RCC 7860 (cell line): ENCODE data around the gene DBET.
"Not testable (repeated sequence)": the region's sequence is repeated elsewhere in the genome, so short reads cannot be mapped to it uniquely, and the experiment has no call there.

ENCODE experiments used
- DNase-seq: peaks from one replicate; pipeline ENCODE4 v3.0.0-alpha.2; 2015; ENCODE audit warnings: low spot score
- FAIRE-seq: peaks from 2 replicates; lab custom pipeline; 2012; peaks lifted over from hg19 to GRCh38; lab: Jason Lieb, UNC

Gene DBET

GRCh38 chr4:190064342-190064741, at the start of gene DBET:
TSS of gene DBET (plus strand) at chr4:190064502.
- not testable (repeated sequence) for FAIRE-seq
- DNase-seq = peak; percentile 3

DNA sequence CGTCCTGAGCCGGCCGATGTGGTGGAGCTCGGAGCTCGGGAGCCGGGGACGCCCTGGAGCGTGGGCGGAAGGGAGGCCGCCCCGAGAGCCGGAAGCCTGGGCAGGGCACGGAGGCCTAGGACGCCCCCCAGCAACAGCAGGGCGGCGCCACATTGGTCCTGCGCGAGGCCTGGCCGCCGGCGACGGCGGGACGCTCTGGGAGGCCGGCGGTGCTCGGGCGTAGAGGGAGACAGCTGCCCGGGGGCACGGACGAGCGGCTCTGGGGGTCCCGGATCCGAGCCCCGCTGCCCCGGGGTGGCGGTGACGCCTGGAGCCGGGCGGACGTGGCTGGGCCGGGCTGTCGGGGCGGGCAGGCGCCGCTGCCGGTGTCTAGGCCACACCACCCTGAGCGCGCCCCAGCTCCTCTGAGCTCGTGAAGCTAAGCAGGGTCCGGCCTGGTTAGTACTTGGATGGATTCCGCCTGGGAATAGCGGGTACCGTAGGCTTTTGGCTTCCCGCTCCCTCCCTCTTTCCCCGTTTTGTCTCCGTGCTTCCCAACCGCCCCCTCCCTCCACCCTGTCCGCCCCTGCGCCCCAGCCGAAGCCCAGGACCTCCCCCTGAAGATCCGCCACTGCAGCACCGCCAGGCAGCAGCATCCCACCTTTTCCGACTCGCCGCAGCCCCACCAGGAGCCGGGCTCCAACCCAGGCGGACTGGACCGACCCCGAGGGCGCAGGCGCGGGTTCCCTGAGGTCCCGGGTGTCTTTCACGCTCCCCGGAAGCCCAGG, 49.3 kb upstream of the DBET start:
- peak; percentile 3 for DNase-seq
- FAIRE-seq = no peak

DNA sequence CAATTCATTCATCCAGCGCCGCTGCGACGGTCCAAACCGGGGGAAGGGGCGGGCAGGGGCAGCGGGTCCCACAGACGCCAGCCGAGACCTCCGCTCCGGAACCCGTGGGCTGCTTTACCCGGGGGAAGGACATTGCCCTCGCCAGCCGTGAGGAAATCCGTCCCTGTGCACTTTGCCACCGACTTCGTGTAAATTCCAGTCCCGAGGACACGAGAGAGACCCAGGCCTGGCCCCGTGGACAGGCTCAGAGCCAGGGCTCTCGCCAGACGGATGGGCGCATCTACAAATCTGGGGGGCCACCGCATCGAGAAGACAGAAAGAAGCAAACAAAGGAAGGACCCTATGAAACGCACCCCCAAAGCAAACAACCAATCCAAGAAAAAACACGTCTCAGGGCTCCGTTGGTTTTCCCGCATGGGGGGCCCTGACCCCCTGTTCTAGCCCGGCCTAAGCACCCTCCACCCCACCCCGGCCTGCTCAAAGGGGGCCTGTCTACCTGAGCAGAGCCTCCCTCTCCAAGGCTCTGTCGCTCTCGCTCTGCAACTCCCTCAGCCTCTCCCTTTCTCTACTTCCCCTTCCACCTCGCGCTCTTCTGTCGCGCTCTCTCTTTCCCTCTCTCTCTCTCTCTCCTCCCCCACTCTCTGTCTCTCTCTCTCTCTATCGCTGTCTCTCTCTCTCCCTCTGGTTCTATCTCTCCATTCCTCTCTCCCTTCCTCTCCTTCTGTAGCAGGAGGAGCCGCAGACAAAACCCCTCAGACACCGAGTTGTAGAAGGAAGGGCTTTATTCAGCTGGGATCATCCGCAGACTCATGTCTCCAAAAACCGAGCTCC, 48.5 kb upstream of the DBET start:
- no peak for FAIRE-seq
- no peak for DNase-seq

GRCh38 chr4:190016369-190017289, 47.7 kb upstream of the DBET start:
- FAIRE-seq (no peak), DNase-seq (no peak)

- FAIRE-seq (no peak), DNase-seq (no peak)
Measured at GRCh38 chr4:190017357-190018200, 46.7 kb upstream of the DBET start.

DNA sequence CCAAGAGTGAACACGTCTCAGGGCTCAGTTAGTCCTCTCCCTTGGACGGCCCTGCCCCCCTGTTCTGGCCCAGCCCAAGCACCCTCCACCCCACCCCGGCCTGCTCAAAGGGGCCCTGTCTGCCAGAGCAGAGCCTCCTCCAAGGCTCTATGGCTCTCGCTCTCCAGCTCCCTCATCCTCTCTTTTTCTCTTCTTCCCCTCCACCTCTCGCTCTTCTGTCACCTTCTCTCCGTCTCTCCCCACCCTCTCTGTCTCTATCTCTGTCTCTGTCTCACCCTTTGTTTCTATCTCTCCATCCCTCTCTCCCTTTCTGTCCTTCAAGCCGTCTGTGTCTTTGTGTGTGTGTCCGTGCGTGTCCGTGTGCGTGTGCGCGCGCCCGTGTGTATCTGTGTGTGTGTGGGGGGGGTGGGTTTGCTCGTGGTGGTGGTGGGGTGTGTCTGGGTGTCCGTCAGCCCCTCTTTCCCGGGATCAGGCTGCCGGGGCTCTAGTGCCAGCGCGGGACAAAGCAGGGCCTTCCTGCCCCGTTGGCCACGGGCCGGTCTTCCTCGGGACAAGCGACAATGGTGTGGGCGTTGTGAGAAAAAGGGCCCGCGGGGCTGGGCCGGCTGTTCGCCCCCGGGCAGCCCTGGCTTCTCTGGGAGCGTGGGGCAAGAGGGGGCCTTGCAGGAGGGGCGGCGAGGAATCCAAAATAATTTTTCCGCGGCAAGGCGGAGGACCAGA, 45.9 kb upstream of the DBET start:
- DNase-seq (no peak), FAIRE-seq (no peak)

DNA sequence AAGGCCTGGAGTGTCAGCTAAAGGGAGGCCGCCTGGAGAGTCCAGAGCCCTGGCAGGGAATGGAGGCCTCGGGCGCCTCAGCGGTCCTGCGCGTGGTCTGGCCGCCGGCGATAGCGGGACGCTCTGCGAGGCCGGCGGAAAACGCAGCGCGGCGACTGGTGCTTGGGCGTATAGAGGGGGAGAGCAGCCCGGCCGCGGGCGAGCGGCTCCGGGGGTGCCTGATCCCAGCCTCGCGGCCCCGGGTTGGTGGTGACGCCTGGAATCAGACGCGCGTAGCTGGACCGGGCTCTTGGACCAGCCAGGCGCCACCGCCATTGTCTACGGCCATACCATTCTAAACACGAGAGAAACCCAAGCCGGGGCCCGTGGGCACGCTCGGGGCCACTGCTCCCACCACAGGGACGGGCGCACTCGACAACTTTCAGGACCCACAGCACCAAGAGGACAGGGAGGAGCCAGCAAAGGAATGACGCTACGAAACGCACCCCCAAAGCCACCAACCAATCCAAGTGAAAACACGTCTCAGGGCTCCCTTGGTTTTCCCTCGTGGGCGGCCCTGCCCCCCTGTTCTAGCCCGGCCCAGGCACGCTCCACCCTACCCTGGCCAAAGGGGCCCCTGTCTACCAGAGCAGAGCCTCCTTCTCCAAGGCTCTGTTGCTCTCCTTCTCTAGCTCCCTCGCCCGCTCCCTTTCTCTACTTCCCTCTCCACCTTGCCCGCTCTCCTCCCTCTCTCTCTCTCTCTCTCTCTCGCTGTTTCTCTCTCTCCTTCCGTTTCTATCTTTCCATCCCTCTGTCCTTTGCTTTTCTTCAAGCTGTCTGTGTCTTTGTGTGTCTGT, 45.1 kb upstream of the DBET start:
- DNase-seq (no peak), FAIRE-seq (no peak)

- not testable (repeated sequence) for FAIRE-seq, DNase-seq
Measured at GRCh38 chr4:190019859-190020463, 44.3 kb upstream of the DBET start.

DNA sequence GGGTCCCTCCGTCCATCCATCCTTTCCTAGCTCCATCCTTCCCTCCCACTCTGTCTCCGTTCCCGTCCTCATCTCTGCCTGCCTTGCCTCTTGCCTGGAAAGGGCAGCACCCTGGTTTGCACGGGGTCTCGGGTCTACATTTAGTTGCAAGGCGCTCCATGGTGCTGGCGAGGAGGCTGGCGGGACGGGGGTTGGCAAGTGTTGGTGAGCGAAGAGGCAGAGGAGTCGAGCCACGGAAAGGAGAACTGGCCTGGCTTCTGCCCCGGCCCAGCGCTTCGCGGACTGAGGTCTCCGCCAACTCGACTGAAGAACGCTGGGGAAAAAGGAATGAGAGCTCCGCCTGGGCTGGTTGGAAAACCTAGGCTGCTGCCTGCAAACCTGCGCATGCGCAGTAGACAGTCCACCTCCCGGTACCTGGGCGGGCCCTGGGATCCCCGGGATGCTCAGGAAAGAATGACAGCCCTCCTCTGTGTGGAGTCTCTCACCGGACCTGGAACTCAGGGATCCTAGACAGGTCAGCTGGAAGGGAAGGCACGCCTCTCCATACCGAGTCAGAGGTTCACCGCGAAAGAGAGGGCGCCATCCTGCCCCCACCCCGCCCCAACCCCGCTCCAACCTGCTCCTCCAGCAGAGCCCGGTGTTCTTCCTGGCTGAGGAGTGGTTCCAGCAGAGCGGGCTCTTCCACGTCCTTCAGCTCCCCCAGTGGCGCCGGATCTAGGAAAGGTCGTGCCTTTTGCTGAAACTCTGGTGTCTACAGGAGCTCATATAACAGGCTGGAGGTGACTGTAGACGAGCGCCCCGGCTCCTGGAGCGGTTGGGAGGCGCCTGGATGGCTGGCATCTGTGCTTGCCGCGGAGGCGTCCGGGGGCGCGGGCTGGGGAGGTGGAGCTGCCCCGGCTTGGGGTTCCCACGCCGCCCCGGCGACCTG, 43.2 kb upstream of the DBET start:
- no peak for FAIRE-seq
- peak; percentile 66 for DNase-seq

GRCh38 chr4:190021973-190022372, 42.3 kb upstream of the DBET start:
- DNase-seq, FAIRE-seq: not testable (repeated sequence)

- not testable (repeated sequence) for DNase-seq, FAIRE-seq
Measured at GRCh38 chr4:190022614-190023281, 41.6 kb upstream of the DBET start.

- DNase-seq, FAIRE-seq: not testable (repeated sequence)
Measured at GRCh38 chr4:190027156-190027555, 37.1 kb upstream of the DBET start, which contains the start of gene FRG2. TSS of gene FRG2 (minus strand) at chr4:190027256. CDS start at chr4:190027204, 52 bp downstream.

GRCh38 chr4:190031264-190031663, 33.0 kb upstream of the DBET start:
- FAIRE-seq, DNase-seq: not testable (repeated sequence)

DNA sequence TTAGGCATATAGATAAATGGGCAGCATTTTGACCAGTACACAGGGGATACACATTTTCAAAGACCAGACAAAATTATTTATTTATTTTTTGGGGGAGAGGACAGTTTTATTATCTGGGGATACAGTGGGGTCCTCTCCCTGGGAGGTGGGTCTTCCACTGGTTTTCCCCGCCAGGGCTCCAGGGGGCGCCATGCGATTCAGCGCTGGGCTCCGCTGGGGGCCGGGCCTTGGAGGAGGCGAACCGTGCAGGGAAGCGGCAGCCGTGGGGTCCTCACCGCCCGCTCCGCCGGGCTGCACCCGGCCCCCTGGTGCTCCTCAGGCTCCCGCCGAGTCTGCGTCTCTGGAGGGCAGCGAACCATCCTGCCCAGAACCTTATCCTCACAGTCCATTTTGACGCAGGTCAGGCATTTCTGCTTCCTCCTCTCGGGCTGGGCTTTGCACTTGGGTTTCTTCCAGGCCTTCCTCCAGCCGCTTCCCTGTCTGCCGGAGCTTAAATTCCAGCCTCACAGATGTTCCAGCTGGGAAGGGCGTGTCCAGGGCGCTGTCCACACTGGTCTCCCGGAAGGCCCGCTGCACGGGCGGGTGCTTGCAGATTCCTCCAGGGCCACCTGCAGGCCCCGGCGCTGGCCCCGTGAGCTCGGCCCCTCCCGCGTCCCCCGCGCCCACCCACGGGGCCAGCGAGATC, 26.5 kb upstream of the DBET start:
- not testable (repeated sequence) for FAIRE-seq, DNase-seq

DNA sequence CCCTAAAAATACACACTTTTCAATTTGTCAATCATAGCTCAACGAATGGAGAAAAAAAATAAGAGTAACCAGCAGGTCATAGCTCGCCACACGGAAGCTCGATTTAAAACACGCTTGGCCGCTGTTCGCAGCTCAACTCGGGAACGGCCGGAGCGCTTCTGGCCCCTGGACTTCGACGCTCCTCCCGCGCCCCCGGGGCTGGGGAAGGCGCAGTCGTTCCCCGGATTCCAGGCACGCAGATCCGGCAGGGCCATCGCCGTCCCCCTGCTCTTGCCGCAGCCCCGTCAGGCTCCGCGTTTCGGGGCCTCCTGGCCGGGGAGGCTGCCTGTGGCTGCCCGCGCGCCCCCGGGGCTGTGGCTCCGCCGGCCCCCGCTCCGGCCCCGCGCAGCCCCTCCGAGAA, 23.4 kb upstream of the DBET start:
- FAIRE-seq = not testable (repeated sequence)

DNA sequence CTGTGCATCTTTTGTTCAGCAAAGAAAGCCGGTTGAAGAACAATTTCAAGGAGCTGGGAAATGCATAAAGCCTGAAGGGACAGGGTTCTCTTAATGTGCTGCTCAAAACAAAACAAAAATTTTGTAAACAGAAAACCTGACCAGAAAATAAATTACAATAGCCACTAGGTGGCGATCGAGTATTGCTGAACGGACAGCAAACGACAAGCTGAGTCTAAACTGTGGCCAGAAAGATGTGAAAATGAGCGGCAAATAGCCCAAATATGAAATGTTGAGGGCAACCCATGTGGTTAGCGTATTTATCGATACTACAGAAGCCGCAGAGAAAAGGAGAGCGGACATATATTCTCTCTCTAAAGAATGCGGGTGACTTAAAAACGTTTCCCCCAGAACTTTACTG, 16.7 kb upstream of the DBET start:
- DNase-seq, FAIRE-seq: not testable (repeated sequence)

More for the DNA sequence above, 23.4 kb upstream of the DBET start:
- not testable (repeated sequence) for DNase-seq
